Measurements from ENCODE around the gene PTPRG. TPM values are rescaled to one million over a fixed set of nuclear protein-coding genes. Genes with fewer than 3 reads are reported as not detected.

Gene PTPRG
- total RNA-seq, 2 experiments from 2014 or later: 0.13 to 0.70 TPM

DNA sequence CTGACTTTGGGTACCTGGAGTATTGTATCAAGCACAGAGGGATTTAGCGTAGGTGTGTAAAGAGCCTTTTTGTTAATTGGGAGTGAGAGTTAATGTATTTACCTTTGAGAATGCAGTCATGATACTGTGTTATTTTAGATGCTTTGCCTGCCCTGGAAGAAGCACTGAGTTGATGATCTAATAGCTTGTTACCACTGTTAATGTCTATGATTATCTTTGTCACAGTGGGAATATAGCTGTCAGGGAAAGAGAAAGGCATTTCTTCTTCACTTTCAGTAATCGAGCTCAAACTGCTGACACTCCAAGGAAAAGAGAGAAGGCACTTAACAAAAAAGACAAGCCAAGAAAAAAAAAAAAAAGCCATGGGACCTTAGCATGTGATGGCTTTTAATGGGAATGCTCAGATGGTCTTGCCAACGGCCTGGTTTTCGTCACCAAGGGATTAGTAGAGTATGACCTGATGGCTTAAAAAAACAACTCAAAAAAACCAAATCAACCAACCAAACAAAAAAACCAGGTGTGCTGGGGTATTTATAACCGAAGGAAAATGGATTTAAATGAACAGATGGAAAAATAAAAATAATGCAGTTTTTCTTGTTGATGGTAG is 387.4 kb downstream of the PTPRG start:
- ChIA-PET POLR2A (interaction anchor here (0.7 to 0.9 kb wide), 2 partner anchors 15 to 881 kb away, joined by 3 read pairs; no protein-coding TSS in a partner anchor), CTCF (ENCODE audit: unreplicated experiment) (interaction anchor here (0.6 kb wide), 1 partner anchor 603 kb away, joined by 4 read pairs; no protein-coding TSS in a partner anchor)
- H2AFZ ChIP-seq (ENCODE audit: low read length): no peak overlapping the region
- H3K9me3 ChIP-seq (ENCODE audit: low read length): no peaks in the 10 kb centered on the region
- H3K4me2 ChIP-seq (ENCODE audit: low read length): no peak overlapping the region
- no peak for TF ChIP-seq EZH2phosphoT487 (IDR thresholded peaks at IDR 0.05; ENCODE audit: borderline replicate concordance, low read depth, low read length)
- TF ChIP-seq, protein P1, sequence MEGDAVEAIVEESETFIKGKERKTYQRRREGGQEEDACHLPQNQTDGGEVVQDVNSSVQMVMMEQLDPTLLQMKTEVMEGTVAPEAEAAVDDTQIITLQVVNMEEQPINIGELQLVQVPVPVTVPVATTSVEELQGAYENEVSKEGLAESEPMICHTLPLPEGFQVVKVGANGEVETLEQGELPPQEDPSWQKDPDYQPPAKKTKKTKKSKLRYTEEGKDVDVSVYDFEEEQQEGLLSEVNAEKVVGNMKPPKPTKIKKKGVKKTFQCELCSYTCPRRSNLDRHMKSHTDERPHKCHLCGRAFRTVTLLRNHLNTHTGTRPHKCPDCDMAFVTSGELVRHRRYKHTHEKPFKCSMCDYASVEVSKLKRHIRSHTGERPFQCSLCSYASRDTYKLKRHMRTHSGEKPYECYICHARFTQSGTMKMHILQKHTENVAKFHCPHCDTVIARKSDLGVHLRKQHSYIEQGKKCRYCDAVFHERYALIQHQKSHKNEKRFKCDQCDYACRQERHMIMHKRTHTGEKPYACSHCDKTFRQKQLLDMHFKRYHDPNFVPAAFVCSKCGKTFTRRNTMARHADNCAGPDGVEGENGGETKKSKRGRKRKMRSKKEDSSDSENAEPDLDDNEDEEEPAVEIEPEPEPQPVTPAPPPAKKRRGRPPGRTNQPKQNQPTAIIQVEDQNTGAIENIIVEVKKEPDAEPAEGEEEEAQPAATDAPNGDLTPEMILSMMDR (conservative IDR thresholded peaks at IDR 0.05; ENCODE audit: low read length): no peak
- H4K20me1 ChIP-seq (ENCODE audit: insufficient read depth, low read length): no peaks in the 10 kb centered on the region
- H3K4me1 ChIP-seq (ENCODE audit: insufficient read depth, low read length, poor library complexity, severe bottlenecking): no peaks in the 10 kb centered on the region
- H3K9me2 ChIP-seq (ENCODE audit: insufficient read depth, low read length): no peaks in the 10 kb centered on the region
- no peak overlapping the region for H3K4me3 ChIP-seq (ENCODE audit: low read depth, low read length, poor library complexity, severe bottlenecking)
- no peaks in the 10 kb centered on the region for H3K36me3 ChIP-seq (ENCODE audit: insufficient read depth, low read length)
- DNase-seq (ENCODE audit: low spot score): no peak
- H3K27ac ChIP-seq (ENCODE audit: low read depth, low read length, poor library complexity, severe bottlenecking): no peak overlapping the region
- intact Hi-C loops (cut with micrococcal nuclease; ENCODE audit: unreplicated experiment): no loop called here
- no TSS peak for BruUV-seq (replicated peaks)
- H3K79me2 ChIP-seq (ENCODE audit: insufficient read depth, low read depth, low read length): no peaks in the 10 kb centered on the region

DNA sequence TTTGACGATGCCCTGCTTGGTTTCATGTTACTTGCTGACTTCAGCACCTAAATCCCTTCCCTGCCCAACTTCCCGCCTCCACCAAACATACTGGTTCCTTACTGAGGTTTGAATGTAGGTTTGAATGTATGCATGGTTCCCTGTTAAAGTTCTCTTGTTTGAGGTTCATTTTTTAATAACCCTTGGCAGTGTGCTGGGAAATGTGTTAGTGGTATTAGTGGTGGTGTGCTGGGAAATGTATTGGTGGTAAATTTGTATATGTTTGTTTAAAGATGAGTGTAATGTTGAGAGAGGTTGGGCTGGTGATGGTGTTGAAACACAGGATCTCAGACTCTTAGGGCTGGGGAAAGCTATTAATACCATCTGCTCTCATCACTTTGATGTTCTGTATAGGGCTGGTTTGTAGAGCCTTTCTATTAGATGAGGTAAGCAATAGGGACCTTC is 392.7 kb downstream of the PTPRG start:
- ChIA-PET POLR2A (no interaction called here), CTCF (ENCODE audit: unreplicated experiment) (no interaction called here)
- H3K79me2 ChIP-seq (ENCODE audit: insufficient read depth, low read depth, low read length): no peaks in the 10 kb centered on the region
- no peaks in the 10 kb centered on the region for H3K36me3 ChIP-seq (ENCODE audit: insufficient read depth, low read length)
- no peaks in the 10 kb centered on the region for H3K9me2 ChIP-seq (ENCODE audit: insufficient read depth, low read length)
- no peak overlapping the region for H3K27ac ChIP-seq (ENCODE audit: low read depth, low read length, poor library complexity, severe bottlenecking)
- no peaks in the 10 kb centered on the region for H4K20me1 ChIP-seq (ENCODE audit: insufficient read depth, low read length)
- no peak for DNase-seq (ENCODE audit: low spot score)
- no peak overlapping the region for H3K4me2 ChIP-seq (ENCODE audit: low read length)
- no peak overlapping the region for H2AFZ ChIP-seq (ENCODE audit: low read length)
- intact Hi-C loops (cut with micrococcal nuclease; ENCODE audit: unreplicated experiment): no loop called here
- H3K4me1 ChIP-seq (ENCODE audit: insufficient read depth, low read length, poor library complexity, severe bottlenecking): no peaks in the 10 kb centered on the region
- H3K4me3 ChIP-seq (ENCODE audit: low read depth, low read length, poor library complexity, severe bottlenecking): no peak overlapping the region
- no TSS peak for BruUV-seq (replicated peaks)
- TF ChIP-seq EZH2phosphoT487 (IDR thresholded peaks at IDR 0.05; ENCODE audit: borderline replicate concordance, low read depth, low read length): no peak
- TF ChIP-seq, protein P1 (conservative IDR thresholded peaks at IDR 0.05; ENCODE audit: low read length): no peak
- no peaks in the 10 kb centered on the region for H3K9me3 ChIP-seq (ENCODE audit: low read length)

DNA sequence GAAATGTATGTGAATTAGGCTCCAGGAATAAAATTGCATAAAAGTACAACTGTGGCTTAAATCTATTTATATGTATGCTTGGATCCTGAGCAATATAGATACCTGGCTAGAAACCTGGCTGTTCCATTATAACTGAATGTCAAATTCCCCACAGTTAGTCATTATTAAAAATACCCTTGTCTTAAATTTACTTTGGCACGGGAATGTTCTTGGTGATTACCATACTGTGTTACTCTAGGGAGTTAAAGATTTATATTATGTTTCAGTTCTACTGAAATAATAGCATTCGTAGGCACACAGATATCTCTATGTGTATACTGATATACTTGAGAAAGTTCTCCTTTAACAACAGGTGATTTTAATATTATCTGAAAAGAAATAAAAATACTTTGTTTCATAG is 394.1 kb downstream of the PTPRG start:
- no peak overlapping the region for H3K4me2 ChIP-seq (ENCODE audit: low read length)
- no peaks in the 10 kb centered on the region for H3K9me2 ChIP-seq (ENCODE audit: insufficient read depth, low read length)
- TF ChIP-seq, protein P1 (conservative IDR thresholded peaks at IDR 0.05; ENCODE audit: low read length): no peak
- TF ChIP-seq EZH2phosphoT487 (IDR thresholded peaks at IDR 0.05; ENCODE audit: borderline replicate concordance, low read depth, low read length): no peak
- ChIA-PET CTCF (ENCODE audit: unreplicated experiment) (no interaction called here), POLR2A (interaction anchor here (0.6 kb wide), 1 partner anchor 58 kb away, joined by 3 read pairs; no protein-coding TSS in a partner anchor)
- H4K20me1 ChIP-seq (ENCODE audit: insufficient read depth, low read length): no peaks in the 10 kb centered on the region
- no peak overlapping the region for H3K4me3 ChIP-seq (ENCODE audit: low read depth, low read length, poor library complexity, severe bottlenecking)
- intact Hi-C loops (cut with micrococcal nuclease; ENCODE audit: unreplicated experiment): no loop called here
- H3K4me1 ChIP-seq (ENCODE audit: insufficient read depth, low read length, poor library complexity, severe bottlenecking): no peaks in the 10 kb centered on the region
- no peaks in the 10 kb centered on the region for H3K9me3 ChIP-seq (ENCODE audit: low read length)
- no peak for DNase-seq (ENCODE audit: low spot score)
- no peaks in the 10 kb centered on the region for H3K36me3 ChIP-seq (ENCODE audit: insufficient read depth, low read length)
- H3K27ac ChIP-seq (ENCODE audit: low read depth, low read length, poor library complexity, severe bottlenecking): no peak overlapping the region
- no peak overlapping the region for H2AFZ ChIP-seq (ENCODE audit: low read length)
- no peaks in the 10 kb centered on the region for H3K79me2 ChIP-seq (ENCODE audit: insufficient read depth, low read depth, low read length)
- no TSS peak for BruUV-seq (replicated peaks)
